ENCODE results near the gene PTPRR. TPM values are rescaled to one million over a fixed set of nuclear protein-coding genes. Genes with fewer than 3 reads are reported as not detected.

PTPRR gene
- total RNA-seq, 2 donors from 2014 or later, result 0.33 to 0.78 TPM

DNA sequence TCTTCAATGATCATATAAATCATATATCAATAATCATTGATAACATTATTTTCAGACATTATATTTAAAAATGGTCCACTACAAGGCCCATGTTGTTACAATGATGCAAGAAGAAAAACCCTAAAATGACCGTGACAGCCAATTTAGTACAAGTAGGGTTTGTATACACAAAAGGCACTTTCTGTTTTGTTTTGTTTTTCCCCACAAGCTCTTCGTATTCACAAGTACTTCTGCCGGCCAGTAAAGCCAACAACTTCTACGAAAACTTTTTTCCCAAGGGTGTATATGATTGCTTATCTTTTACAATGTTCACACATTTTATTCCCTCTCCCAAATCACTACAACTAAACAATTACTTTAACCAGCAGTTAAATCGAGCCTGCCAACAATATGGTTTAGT, 292.9 kb downstream of the PTPRR start:
- Histone ChIP-seq H3K4me3 (no peak overlapping the region), H3K9me3 (no peaks in the 10 kb centered on the region), H3K4me1 (no peaks in the 10 kb centered on the region), H3K36me3 (replicated peaks in 1 of 2; ENCODE audit: insufficient read depth in 1 of 2, low read depth in 2 of 2) (no peaks in the 10 kb centered on the region), H3K27me3 (no peaks in the 10 kb centered on the region), H3K27ac (no peak overlapping the region)
- whole genome bisulfite sequencing, 2 donors, result 52 to 69% methylated on average over 5 of the region's 5 CpGs
- no peak for DNase-seq
- TF ChIP-seq, protein P1, sequence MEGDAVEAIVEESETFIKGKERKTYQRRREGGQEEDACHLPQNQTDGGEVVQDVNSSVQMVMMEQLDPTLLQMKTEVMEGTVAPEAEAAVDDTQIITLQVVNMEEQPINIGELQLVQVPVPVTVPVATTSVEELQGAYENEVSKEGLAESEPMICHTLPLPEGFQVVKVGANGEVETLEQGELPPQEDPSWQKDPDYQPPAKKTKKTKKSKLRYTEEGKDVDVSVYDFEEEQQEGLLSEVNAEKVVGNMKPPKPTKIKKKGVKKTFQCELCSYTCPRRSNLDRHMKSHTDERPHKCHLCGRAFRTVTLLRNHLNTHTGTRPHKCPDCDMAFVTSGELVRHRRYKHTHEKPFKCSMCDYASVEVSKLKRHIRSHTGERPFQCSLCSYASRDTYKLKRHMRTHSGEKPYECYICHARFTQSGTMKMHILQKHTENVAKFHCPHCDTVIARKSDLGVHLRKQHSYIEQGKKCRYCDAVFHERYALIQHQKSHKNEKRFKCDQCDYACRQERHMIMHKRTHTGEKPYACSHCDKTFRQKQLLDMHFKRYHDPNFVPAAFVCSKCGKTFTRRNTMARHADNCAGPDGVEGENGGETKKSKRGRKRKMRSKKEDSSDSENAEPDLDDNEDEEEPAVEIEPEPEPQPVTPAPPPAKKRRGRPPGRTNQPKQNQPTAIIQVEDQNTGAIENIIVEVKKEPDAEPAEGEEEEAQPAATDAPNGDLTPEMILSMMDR (IDR thresholded peaks at IDR 0.05), result no peak
- no peak for TF ChIP-seq POLR2A (IDR thresholded peaks at IDR 0.05)
- intact Hi-C loops (cut with DNase I), result no loop called here
- ATAC-seq, result no peak

DNA sequence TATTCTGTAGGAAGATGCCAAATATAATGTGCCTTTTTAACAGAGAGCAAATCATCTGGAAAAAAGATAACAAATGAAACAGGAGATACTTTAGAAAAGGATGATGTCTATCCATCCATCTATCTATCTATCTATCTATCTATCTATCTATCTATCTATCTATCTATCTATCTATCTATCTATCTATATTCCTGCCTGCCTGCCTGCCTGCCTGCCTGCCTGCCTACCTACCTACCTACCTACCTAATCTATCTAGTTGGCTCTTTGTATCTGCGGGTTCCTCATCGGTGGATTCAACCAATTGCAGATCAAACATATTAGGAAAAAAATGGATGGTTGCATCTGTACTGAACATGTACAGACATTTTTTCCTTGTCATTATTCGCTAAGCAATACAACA, 294.4 kb downstream of the PTPRR start:
- H3K4me1 ChIP-seq, result no peaks in the 10 kb centered on the region
- no peaks in the 10 kb centered on the region for H3K9me3 ChIP-seq
- TF ChIP-seq, protein P1 (IDR thresholded peaks at IDR 0.05), result no peak
- TF ChIP-seq POLR2A (IDR thresholded peaks at IDR 0.05), result no peak
- no peak overlapping the region for H3K27ac ChIP-seq
- ATAC-seq (no peak), DNase-seq (no peak)
- 73 to 80% methylated on average over 3 of the region's 3 CpGs for WGBS, 2 donors
- H3K4me3 ChIP-seq, result no peak overlapping the region
- intact Hi-C loops (cut with DNase I), result no loop called here
- no peaks in the 10 kb centered on the region for H3K27me3 ChIP-seq
- H3K36me3 ChIP-seq (replicated peaks in 1 of 2; ENCODE audit: insufficient read depth in 1 of 2, low read depth in 2 of 2), result no peaks in the 10 kb centered on the region

DNA sequence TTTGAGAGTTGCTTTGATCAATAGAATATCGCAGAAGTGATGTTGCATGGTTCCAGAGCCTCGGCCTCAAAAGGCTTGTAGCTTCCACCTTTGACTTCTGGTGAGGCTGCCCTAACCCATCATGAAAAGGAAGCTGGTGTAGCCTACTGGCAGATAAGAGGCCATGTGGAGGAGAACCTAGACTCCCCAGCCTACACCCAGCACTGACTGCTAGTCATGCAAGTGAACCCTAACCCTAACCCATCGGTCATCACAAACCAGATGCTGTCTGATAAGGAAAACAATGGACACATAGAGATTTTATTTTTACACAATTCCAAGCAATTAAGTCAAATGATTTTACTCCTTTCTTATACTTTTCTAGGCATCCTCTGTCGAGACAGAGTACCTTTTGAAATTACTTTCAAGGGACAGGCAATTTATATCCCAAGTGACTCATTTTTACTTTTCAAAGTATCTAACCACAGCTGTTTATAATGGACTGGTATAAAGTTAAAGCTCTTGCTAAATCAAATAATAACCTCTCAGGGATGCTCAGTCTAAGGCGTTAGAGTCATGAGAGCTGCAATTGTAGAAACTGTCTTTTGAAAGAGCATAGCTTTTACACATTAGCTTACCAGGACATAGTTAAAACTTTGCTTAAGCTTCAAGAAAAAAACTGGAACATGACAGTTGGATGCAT, 300.9 kb downstream of the PTPRR start:
- H3K27me3 ChIP-seq, result no peaks in the 10 kb centered on the region
- DNase-seq, result no peak
- WGBS, 2 donors, result 69 to 73% methylated on average over 5 of the region's 5 CpGs
- no peaks in the 10 kb centered on the region for H3K36me3 ChIP-seq (replicated peaks in 1 of 2; ENCODE audit: insufficient read depth in 1 of 2, low read depth in 2 of 2)
- H3K27ac ChIP-seq, result no peak overlapping the region
- ATAC-seq, result no peak
- no peak overlapping the region for H3K4me3 ChIP-seq
- intact Hi-C loops (cut with DNase I), result no loop called here
- no peak for TF ChIP-seq POLR2A (IDR thresholded peaks at IDR 0.05)
- TF ChIP-seq, protein P1 (IDR thresholded peaks at IDR 0.05), result no peak
- H3K4me1 ChIP-seq, result no peaks in the 10 kb centered on the region
- H3K9me3 ChIP-seq, result no peaks in the 10 kb centered on the region

DNA sequence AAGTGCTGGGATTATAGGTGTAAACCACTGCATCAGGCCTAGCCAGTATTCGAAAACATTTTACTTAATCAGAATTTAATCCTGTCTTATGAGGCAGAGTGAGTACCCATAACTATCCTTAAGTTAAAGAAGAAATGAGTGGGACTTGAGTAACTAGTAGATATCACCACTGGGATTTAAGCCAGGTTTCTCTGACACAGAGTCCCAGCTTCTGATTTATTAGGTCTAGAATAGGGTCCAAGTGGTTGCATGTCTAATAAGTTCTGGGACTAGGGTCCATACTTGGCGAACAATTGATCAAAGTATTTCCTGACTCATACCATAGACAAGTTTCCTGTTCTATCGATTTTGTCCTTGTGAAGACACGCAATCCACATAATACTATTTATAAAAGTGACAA, 302.2 kb downstream of the PTPRR start:
- intact Hi-C loops (cut with DNase I), result no loop called here
- no peaks in the 10 kb centered on the region for H3K36me3 ChIP-seq (replicated peaks in 1 of 2; ENCODE audit: insufficient read depth in 1 of 2, low read depth in 2 of 2)
- WGBS, 2 donors, result 77 to 87% methylated on average over 4 of the region's 4 CpGs
- H3K4me3 ChIP-seq, result no peak overlapping the region
- no peak for TF ChIP-seq POLR2A (IDR thresholded peaks at IDR 0.05)
- TF ChIP-seq, protein P1 (IDR thresholded peaks at IDR 0.05), result no peak
- no peak for ATAC-seq
- DNase-seq, result no peak
- no peaks in the 10 kb centered on the region for H3K27me3 ChIP-seq
- H3K27ac ChIP-seq, result no peak overlapping the region
- H3K4me1 ChIP-seq, result no peaks in the 10 kb centered on the region
- H3K9me3 ChIP-seq, result no peaks in the 10 kb centered on the region

DNA sequence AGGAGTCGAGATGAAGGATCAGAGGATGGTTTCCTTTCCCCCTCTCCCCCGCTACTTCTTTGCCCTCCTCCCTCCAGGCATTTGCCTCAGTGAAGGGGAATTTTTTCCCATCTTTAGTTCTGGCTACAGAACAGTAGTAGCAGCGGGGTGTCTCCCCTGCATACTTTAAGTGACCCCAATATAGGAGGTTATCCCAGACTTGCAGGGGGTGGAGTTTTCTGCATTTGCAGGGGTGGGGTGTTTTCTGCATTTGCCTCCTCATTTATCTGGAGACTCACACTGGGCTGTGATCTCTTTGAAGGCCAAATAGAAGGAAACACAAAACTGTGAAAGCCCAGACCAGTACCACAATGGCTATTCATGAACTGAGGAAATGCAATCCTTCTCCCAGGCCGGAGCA, 303.1 kb downstream of the PTPRR start:
- WGBS, 2 donors, result 62 to 80% methylated on average over 4 of the region's 4 CpGs
- DNase-seq, result no peak
- intact Hi-C loops (cut with DNase I), result no loop called here

More for the DNA sequence above, 303.1 kb downstream of the PTPRR start:
- ATAC-seq, result no peak
- Histone ChIP-seq H3K4me3 (no peak overlapping the region), H3K27ac (no peak overlapping the region), H3K27me3 (no peaks in the 10 kb centered on the region), H3K9me3 (no peaks in the 10 kb centered on the region), H3K4me1 (no peaks in the 10 kb centered on the region), H3K36me3 (replicated peaks in 1 of 2; ENCODE audit: insufficient read depth in 1 of 2, low read depth in 2 of 2) (no peaks in the 10 kb centered on the region)
- TF ChIP-seq, protein P1 (IDR thresholded peaks at IDR 0.05), result no peak
- no peak for TF ChIP-seq POLR2A (IDR thresholded peaks at IDR 0.05)

Measured in body of pancreas (tissue), 4 donors.